ENCODE data around the gene PROSER1.
"Not testable (repeated sequence)": the region's sequence is repeated elsewhere in the genome, so short reads cannot be mapped to it uniquely, and the experiment has no call there.

DNA sequence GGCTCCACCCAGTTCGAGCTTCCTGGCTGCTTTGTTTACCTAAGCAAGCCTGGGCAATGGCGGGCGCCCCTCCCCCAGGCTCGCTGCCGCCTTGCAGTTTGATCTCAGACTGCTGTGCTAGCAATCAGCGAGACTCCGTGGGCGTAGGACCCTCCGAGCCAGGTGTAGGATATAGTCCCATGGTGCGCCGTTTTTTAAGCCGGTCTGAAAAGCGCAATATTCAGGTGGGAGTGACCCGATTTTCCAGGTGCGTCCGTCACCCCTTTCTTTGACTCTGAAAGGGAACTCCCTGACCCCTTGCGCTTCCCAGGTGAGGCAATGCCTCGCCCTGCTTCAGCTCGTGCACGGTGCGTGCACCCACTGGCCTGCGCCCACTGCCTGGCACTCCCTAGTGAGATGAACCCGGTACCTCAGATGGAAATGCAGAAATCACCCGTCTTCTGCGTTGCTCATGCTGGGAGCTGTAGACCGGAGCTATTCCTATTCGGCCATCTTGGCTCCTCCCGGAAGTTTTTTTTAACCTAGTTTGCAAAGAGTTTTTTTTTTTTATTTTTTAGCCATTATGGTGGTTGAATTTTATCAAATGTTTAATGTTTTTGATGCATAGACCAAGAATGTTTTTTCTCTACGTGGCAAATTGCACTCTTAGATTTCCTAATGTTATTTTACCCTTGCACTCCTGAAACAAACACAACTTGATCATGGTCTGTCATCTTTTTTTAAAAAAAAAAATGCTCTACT is 31.3 kb downstream of the PROSER1 start:
- not testable (repeated sequence) for TF ChIP-seq EGR1 (IDR thresholded peaks at IDR 0.05; ENCODE audit: low read depth in 2 of 2); SP1 (IDR thresholded peaks at IDR 0.05); YY1 (IDR thresholded peaks at IDR 0.05); RAD21 (IDR thresholded peaks at IDR 0.05)
- TF ChIP-seq, protein P1, sequence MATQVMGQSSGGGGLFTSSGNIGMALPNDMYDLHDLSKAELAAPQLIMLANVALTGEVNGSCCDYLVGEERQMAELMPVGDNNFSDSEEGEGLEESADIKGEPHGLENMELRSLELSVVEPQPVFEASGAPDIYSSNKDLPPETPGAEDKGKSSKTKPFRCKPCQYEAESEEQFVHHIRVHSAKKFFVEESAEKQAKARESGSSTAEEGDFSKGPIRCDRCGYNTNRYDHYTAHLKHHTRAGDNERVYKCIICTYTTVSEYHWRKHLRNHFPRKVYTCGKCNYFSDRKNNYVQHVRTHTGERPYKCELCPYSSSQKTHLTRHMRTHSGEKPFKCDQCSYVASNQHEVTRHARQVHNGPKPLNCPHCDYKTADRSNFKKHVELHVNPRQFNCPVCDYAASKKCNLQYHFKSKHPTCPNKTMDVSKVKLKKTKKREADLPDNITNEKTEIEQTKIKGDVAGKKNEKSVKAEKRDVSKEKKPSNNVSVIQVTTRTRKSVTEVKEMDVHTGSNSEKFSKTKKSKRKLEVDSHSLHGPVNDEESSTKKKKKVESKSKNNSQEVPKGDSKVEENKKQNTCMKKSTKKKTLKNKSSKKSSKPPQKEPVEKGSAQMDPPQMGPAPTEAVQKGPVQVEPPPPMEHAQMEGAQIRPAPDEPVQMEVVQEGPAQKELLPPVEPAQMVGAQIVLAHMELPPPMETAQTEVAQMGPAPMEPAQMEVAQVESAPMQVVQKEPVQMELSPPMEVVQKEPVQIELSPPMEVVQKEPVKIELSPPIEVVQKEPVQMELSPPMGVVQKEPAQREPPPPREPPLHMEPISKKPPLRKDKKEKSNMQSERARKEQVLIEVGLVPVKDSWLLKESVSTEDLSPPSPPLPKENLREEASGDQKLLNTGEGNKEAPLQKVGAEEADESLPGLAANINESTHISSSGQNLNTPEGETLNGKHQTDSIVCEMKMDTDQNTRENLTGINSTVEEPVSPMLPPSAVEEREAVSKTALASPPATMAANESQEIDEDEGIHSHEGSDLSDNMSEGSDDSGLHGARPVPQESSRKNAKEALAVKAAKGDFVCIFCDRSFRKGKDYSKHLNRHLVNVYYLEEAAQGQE (IDR thresholded peaks at IDR 0.05) = not testable (repeated sequence)
- TF ChIP-seq, protein P2, sequence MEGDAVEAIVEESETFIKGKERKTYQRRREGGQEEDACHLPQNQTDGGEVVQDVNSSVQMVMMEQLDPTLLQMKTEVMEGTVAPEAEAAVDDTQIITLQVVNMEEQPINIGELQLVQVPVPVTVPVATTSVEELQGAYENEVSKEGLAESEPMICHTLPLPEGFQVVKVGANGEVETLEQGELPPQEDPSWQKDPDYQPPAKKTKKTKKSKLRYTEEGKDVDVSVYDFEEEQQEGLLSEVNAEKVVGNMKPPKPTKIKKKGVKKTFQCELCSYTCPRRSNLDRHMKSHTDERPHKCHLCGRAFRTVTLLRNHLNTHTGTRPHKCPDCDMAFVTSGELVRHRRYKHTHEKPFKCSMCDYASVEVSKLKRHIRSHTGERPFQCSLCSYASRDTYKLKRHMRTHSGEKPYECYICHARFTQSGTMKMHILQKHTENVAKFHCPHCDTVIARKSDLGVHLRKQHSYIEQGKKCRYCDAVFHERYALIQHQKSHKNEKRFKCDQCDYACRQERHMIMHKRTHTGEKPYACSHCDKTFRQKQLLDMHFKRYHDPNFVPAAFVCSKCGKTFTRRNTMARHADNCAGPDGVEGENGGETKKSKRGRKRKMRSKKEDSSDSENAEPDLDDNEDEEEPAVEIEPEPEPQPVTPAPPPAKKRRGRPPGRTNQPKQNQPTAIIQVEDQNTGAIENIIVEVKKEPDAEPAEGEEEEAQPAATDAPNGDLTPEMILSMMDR (IDR thresholded peaks at IDR 0.05; ENCODE audit: low read depth, low read length, missing input control) = not testable (repeated sequence)
- TF ChIP-seq, protein P3, sequence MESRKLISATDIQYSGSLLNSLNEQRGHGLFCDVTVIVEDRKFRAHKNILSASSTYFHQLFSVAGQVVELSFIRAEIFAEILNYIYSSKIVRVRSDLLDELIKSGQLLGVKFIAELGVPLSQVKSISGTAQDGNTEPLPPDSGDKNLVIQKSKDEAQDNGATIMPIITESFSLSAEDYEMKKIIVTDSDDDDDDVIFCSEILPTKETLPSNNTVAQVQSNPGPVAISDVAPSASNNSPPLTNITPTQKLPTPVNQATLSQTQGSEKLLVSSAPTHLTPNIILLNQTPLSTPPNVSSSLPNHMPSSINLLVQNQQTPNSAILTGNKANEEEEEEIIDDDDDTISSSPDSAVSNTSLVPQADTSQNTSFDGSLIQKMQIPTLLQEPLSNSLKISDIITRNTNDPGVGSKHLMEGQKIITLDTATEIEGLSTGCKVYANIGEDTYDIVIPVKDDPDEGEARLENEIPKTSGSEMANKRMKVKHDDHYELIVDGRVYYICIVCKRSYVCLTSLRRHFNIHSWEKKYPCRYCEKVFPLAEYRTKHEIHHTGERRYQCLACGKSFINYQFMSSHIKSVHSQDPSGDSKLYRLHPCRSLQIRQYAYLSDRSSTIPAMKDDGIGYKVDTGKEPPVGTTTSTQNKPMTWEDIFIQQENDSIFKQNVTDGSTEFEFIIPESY (IDR thresholded peaks at IDR 0.05) = not testable (repeated sequence)
- TF ChIP-seq, protein P4, sequence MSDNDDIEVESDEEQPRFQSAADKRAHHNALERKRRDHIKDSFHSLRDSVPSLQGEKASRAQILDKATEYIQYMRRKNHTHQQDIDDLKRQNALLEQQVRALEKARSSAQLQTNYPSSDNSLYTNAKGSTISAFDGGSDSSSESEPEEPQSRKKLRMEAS (IDR thresholded peaks at IDR 0.05) = not testable (repeated sequence)
- TF ChIP-seq, protein P5, sequence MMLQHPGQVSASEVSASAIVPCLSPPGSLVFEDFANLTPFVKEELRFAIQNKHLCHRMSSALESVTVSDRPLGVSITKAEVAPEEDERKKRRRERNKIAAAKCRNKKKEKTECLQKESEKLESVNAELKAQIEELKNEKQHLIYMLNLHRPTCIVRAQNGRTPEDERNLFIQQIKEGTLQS (IDR thresholded peaks at IDR 0.05) = not testable (repeated sequence)

Data from liver (tissue), 3 donors.